ENCODE results near the gene TAPBP.

TAPBP gene

DNA sequence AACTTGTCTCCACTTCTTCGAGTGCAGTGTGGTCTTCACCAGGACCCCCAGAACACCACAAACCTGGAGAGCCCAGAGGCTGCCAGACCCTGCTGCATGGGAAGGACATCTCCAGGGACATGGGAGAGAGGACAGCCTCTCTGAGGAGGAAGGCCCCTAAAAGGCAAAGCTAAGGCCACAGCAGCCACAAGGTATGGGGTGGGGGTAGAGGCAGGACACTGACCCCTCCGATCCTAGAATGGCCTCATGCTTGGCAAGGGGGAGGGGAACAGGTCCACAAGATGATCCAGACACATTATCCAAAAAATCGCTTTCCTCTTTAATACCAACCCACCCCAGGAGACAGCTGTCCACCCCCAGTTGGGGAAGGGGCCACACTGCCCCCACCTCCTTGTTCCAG lies 35.1 kb downstream of the TAPBP start:
- peak overlapping the region; percentile 90; the same call in 1 of the 2 replicates for H3K27ac ChIP-seq (ENCODE audit: low read depth, low read length)
- peaks cover 18% of the 10 kb centered on the region for H3K79me2 ChIP-seq (ENCODE audit: insufficient read depth, low read length)
- no peaks in the 10 kb centered on the region for H3K9me3 ChIP-seq (ENCODE audit: insufficient read depth, low read length)
- H3K9ac ChIP-seq (ENCODE audit: low read length), result no peak overlapping the region
- no peak overlapping the region for H3K4me3 ChIP-seq (ENCODE audit: insufficient read depth, low read length, poor library complexity, severe bottlenecking)
- H3K27me3 ChIP-seq (ENCODE audit: low read length), result no peaks in the 10 kb centered on the region
- H3K4me2 ChIP-seq (ENCODE audit: low read depth, low read length, poor library complexity, severe bottlenecking), result no peak overlapping the region
- peaks cover 68% of the 10 kb centered on the region for H3F3A ChIP-seq (ENCODE audit: insufficient read depth)
- TF ChIP-seq, protein P1, sequence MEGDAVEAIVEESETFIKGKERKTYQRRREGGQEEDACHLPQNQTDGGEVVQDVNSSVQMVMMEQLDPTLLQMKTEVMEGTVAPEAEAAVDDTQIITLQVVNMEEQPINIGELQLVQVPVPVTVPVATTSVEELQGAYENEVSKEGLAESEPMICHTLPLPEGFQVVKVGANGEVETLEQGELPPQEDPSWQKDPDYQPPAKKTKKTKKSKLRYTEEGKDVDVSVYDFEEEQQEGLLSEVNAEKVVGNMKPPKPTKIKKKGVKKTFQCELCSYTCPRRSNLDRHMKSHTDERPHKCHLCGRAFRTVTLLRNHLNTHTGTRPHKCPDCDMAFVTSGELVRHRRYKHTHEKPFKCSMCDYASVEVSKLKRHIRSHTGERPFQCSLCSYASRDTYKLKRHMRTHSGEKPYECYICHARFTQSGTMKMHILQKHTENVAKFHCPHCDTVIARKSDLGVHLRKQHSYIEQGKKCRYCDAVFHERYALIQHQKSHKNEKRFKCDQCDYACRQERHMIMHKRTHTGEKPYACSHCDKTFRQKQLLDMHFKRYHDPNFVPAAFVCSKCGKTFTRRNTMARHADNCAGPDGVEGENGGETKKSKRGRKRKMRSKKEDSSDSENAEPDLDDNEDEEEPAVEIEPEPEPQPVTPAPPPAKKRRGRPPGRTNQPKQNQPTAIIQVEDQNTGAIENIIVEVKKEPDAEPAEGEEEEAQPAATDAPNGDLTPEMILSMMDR (IDR thresholded peaks at IDR 0.05; ENCODE audit: insufficient read depth, low read length, poor library complexity, severe bottlenecking), result no peak
- no peak for TF ChIP-seq EZH2phosphoT487 (conservative IDR thresholded peaks at IDR 0.05; ENCODE audit: low read length)
- H3K36me3 ChIP-seq (ENCODE audit: low read length), result peaks cover 16% of the 10 kb centered on the region
- H2AFZ ChIP-seq (ENCODE audit: low read depth, low read length, severe bottlenecking), result no peak overlapping the region
- peaks cover 9% of the 10 kb centered on the region; the same call in 1 of the 2 replicates for H4K20me1 ChIP-seq (ENCODE audit: low read depth, low read length)
- no peaks in the 10 kb centered on the region for H3K9me2 ChIP-seq (replicated peaks; ENCODE audit: insufficient read depth, low read length)

DNA sequence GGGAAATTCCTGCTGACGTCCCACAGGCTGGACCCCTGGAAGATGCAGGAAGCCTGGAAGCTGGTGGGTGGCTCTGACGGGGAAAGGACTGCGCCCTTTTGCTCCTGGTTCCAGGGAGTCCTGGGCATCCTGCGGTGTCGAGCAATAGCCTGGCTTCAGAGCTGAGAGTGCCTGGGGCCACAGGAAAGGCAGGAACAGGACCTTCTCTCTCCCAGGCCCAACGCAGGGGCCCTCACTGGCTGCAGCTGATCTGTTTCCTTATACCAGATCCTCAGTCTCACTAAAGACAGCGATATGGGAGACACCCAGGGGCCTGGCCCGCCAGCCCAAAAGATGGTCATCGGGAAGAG lies 35.5 kb downstream of the TAPBP start:
- Histone ChIP-seq H3K4me3 (ENCODE audit: insufficient read depth, low read length, poor library complexity, severe bottlenecking) (no peak overlapping the region), H3F3A (ENCODE audit: insufficient read depth) (peaks cover 73% of the 10 kb centered on the region), H3K9me3 (ENCODE audit: insufficient read depth, low read length) (no peaks in the 10 kb centered on the region), H3K4me2 (ENCODE audit: low read depth, low read length, poor library complexity, severe bottlenecking) (peak overlapping the region; percentile 88), H4K20me1 (ENCODE audit: low read depth, low read length) (peaks cover 13% of the 10 kb centered on the region), H3K9me2 (replicated peaks; ENCODE audit: insufficient read depth, low read length) (no peaks in the 10 kb centered on the region), H2AFZ (ENCODE audit: low read depth, low read length, severe bottlenecking) (no peak overlapping the region), H3K36me3 (ENCODE audit: low read length) (peaks cover 21% of the 10 kb centered on the region), H3K79me2 (ENCODE audit: insufficient read depth, low read length) (peaks cover 22% of the 10 kb centered on the region), H3K27me3 (ENCODE audit: low read length) (no peaks in the 10 kb centered on the region), H3K9ac (ENCODE audit: low read length) (0 out of 2 replicates have a peak overlapping the region, but pooled peaks have one; percentile 75), H3K27ac (ENCODE audit: low read depth, low read length) (peak overlapping the region; percentile 90)
- no peak for TF ChIP-seq EZH2phosphoT487 (conservative IDR thresholded peaks at IDR 0.05; ENCODE audit: low read length)
- TF ChIP-seq, protein P1 (IDR thresholded peaks at IDR 0.05; ENCODE audit: insufficient read depth, low read length, poor library complexity, severe bottlenecking), result no peak

DNA sequence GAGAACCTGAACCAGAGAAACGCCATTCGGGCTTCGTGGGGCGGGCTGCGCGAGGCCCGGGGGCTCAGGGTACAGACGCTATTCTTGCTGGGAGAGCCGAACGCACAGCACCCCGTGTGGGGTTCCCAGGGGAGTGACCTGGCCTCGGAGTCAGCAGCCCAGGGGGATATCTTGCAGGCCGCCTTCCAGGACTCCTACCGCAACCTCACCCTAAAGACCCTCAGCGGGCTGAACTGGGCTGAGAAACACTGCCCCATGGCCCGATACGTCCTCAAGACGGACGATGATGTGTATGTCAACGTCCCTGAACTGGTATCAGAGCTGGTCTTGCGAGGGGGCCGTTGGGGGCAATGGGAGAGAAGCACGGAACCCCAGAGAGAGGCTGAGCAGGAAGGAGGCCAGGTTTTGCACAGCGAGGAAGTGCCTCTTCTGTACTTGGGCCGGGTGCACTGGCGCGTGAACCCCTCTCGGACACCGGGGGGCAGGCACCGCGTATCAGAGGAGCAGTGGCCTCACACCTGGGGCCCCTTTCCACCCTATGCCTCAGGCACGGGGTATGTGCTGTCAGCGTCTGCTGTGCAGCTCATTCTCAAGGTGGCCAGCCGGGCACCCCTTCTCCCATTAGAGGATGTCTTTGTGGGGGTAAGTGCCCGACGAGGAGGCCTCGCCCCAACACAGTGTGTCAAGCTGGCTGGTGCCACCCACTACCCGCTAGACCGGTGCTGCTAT lies 36.1 kb downstream of the TAPBP start:
- Histone ChIP-seq H3F3A (ENCODE audit: insufficient read depth) (peaks cover 78% of the 10 kb centered on the region), H3K79me2 (ENCODE audit: insufficient read depth, low read length) (peaks cover 28% of the 10 kb centered on the region), H3K9ac (ENCODE audit: low read length) (peak overlapping the region; percentile 75), H4K20me1 (ENCODE audit: low read depth, low read length) (peaks cover 16% of the 10 kb centered on the region), H3K36me3 (ENCODE audit: low read length) (peaks cover 26% of the 10 kb centered on the region), H3K27ac (ENCODE audit: low read depth, low read length) (peak overlapping the region; percentile 90), H2AFZ (ENCODE audit: low read depth, low read length, severe bottlenecking) (peak overlapping the region; percentile 3), H3K9me2 (replicated peaks; ENCODE audit: insufficient read depth, low read length) (no peaks in the 10 kb centered on the region), H3K9me3 (ENCODE audit: insufficient read depth, low read length) (no peaks in the 10 kb centered on the region), H3K4me2 (ENCODE audit: low read depth, low read length, poor library complexity, severe bottlenecking) (peak overlapping the region; percentile 88), H3K4me3 (ENCODE audit: insufficient read depth, low read length, poor library complexity, severe bottlenecking) (peak overlapping the region; percentile 76), H3K27me3 (ENCODE audit: low read length) (no peaks in the 10 kb centered on the region)
- TF ChIP-seq EZH2phosphoT487 (conservative IDR thresholded peaks at IDR 0.05; ENCODE audit: low read length), result no peak
- TF ChIP-seq, protein P1 (IDR thresholded peaks at IDR 0.05; ENCODE audit: insufficient read depth, low read length, poor library complexity, severe bottlenecking), result no peak

Measured in SU-DHL-6 (cell line).